K562 (cell line): ENCODE measurements around the gene PSD2. TPM values are rescaled to one million over a fixed set of nuclear protein-coding genes. Genes with fewer than 3 reads are reported as not detected.

Experiments
- CBFA2T2 ChIP-seq: fragments of 450-650 bp; conservative IDR thresholded peaks from 2 replicates; pipeline ENCODE4 v1.6.1; 2017; ENCODE audit warnings: mild to moderate bottlenecking
- CC2D1A ChIP-seq: fragments of 450-650 bp; IDR thresholded peaks from 2 replicates; pipeline ENCODE4 v1.6.1; 2017; ENCODE audit warnings: mild to moderate bottlenecking
- CHAMP1 ChIP-seq: fragments of 450-650 bp; IDR thresholded peaks from 2 replicates; pipeline ENCODE4 v1.6.1; 2016; ENCODE audit warnings: mild to moderate bottlenecking
- FOXA3 ChIP-seq, 2 experiments: fragments of 450-650 bp in 1 of 2; sonication (generic) in 1 of 2; formaldehyde crosslinking; IDR thresholded peaks in 1 of 2; conservative IDR thresholded peaks in 1 of 2; 2 replicates each; pipeline versions ENCODE4 v1.4.0 to v1.8.0; 2020 to 2022; ENCODE audit warnings: mild to moderate bottlenecking in 2 of 2, missing genetic modification reagents in 1 of 2
- FOXO4 ChIP-seq: fragments of 450-650 bp; formaldehyde crosslinking; IDR thresholded peaks from 2 replicates; pipeline ENCODE4 v1.4.0; 2020; ENCODE audit warnings: mild to moderate bottlenecking, moderate library complexity
- GATA2 ChIP-seq: sonication (generic); formaldehyde crosslinking; IDR thresholded peaks from 2 replicates; pipeline ENCODE4 v1.4.0; 2020; ENCODE audit warnings: mild to moderate bottlenecking, missing genetic modification reagents
- HES1 ChIP-seq: fragments of 450-650 bp; IDR thresholded peaks from 2 replicates; pipeline ENCODE4 v1.6.1; 2016; ENCODE audit warnings: low read depth, mild to moderate bottlenecking, moderate library complexity
- MAFK ChIP-seq: IDR thresholded peaks from 2 replicates; pipeline ENCODE4 v1.6.1; 2011; ENCODE audit warnings: low read length, improper control_type of control experiment
- MXI1 ChIP-seq: IDR thresholded peaks from 2 replicates; pipeline ENCODE4 v1.6.1; 2011; ENCODE audit warnings: low read depth, mild to moderate bottlenecking, improper control_type of control experiment, low read length
- NFIX ChIP-seq: fragments of 250-450 bp; sonication (Bioruptor Pico); IDR thresholded peaks from 2 replicates; pipeline ENCODE4 v1.4.0; 2020; ENCODE audit warnings: low read depth, mild to moderate bottlenecking, moderate library complexity
- PRMT5 ChIP-seq: sonication (generic); formaldehyde crosslinking; IDR thresholded peaks from 2 replicates; pipeline ENCODE4 v1.5.0; 2020; ENCODE audit warnings: missing genetic modification reagents
- PRPF4 ChIP-seq: fragments of 200-400 bp; formaldehyde crosslinking; IDR thresholded peaks from one replicate; pipeline ENCODE4 v1.6.1; 2017; ENCODE audit warnings: low read length, low read depth, mild to moderate bottlenecking; ENCODE audit not compliant: insufficient read depth, poor library complexity, severe bottlenecking
- PYGO2 ChIP-seq: fragments of 450-650 bp; IDR thresholded peaks from 2 replicates; pipeline ENCODE4 v1.6.1; 2016; ENCODE audit warnings: mild to moderate bottlenecking, missing genetic modification characterization, moderate library complexity, missing compliant biosample characterization
- SREBF2 ChIP-seq: sonication (generic); formaldehyde crosslinking; IDR thresholded peaks from 2 replicates; pipeline ENCODE4 v1.4.0; 2020; ENCODE audit warnings: mild to moderate bottlenecking, missing genetic modification reagents
- U2AF1 ChIP-seq: fragments of 200-400 bp; formaldehyde crosslinking; optimal IDR thresholded peaks from 2 replicates; pipeline ENCODE3; 2017; ENCODE audit warnings: mild to moderate bottlenecking, low read depth, low read length, moderate library complexity
- ZNF124 ChIP-seq: sonication (generic); formaldehyde crosslinking; IDR thresholded peaks from 2 replicates; pipeline ENCODE4 v1.8.1; 2022; ENCODE audit warnings: missing genetic modification reagents
- ZNF76 ChIP-seq: fragments of 250-450 bp; sonication (Bioruptor Pico); IDR thresholded peaks from 2 replicates; pipeline ENCODE4 v1.4.0; 2020; ENCODE audit warnings: mild to moderate bottlenecking, moderate library complexity, borderline replicate concordance
- polyA plus RNA-seq, 8 experiments: library from polyadenylated mRNA; depleted of rRNA in 4 of 8; stranded (reverse) in 5 of 8; unstranded in 3 of 8; fragments of >200 nt; fragmentation: Nextera tagmentation in 2 of 8; fragmentation: Illumina TruSeq in 1 of 8; extraction: Ambion mirVana in 2 of 8; extraction: Trizol in 1 of 8; gene quantifications; 2 replicates each; pipeline versions ENCODE4 v1.2.1 to v1.2.3, GENCODE V29; 2011 to 2014; ENCODE audit warnings: inconsistent platforms in 1 of 8, missing spikeins in 1 of 8
- total RNA-seq, 7 experiments: library from RNA; depleted of rRNA in 6 of 7; stranded (reverse); fragments of >200 nt in 6 of 7; fragmentation: Illumina TruSeq in 2 of 7; extraction: Trizol in 2 of 7; gene quantifications; 2 replicates each; pipeline versions ENCODE4 v1.2.1 to v1.2.3, GENCODE V29; 2011 to 2021; ENCODE audit warnings: low replicate concordance in 1 of 7
- TF ChIP-seq, protein P1 (sequence below), 2 experiments: IDR thresholded peaks in 1 of 2; conservative IDR thresholded peaks in 1 of 2; 2 replicates each; pipeline ENCODE4 v1.6.1; 2016; ENCODE audit warnings: low read depth in 2 of 2, mild to moderate bottlenecking in 1 of 2, missing compliant biosample characterization in 1 of 2, missing genetic modification characterization in 1 of 2, moderate library complexity in 1 of 2
- TF ChIP-seq, protein P2 (sequence below): fragments of 450-650 bp; IDR thresholded peaks from 2 replicates; pipeline ENCODE4 v1.6.1; 2016; ENCODE audit warnings: antibody characterized with exemption

Gene PSD2
- total and polyA plus RNA-seq, 9 of the 15 experiments (the other 6 are each of a cell fraction or from before 2014, with no cell fraction given): 0.01 to 0.09 (median 0.04) TPM; not detected in 4

GRCh38 chr5:139765409-139766217, 30.0 kb upstream of the PSD2 start (continued):
- TF ChIP-seq NFIX (no peak), SREBF2 (no peak), PYGO2 (tag) (no peak), HES1 (no peak), CBFA2T2 (no peak), FOXA3 (CRISPR knock-in tag; conservative IDR thresholded peaks at IDR 0.05 in 1 of 2, IDR thresholded peaks at IDR 0.05 in 1 of 2) (no peak), PRPF4 (no peak), GATA2 (CRISPR knock-in tag) (no peak), ZNF124 (CRISPR knock-in tag) (no peak), CC2D1A (peak; percentile 94), U2AF1 (no peak), ZNF76 (no peak), PRMT5 (CRISPR knock-in tag) (no peak), CHAMP1 (no peak), FOXO4 (no peak), MAFK (no peak), MXI1 (no peak)
- TF ChIP-seq, protein P1, sequence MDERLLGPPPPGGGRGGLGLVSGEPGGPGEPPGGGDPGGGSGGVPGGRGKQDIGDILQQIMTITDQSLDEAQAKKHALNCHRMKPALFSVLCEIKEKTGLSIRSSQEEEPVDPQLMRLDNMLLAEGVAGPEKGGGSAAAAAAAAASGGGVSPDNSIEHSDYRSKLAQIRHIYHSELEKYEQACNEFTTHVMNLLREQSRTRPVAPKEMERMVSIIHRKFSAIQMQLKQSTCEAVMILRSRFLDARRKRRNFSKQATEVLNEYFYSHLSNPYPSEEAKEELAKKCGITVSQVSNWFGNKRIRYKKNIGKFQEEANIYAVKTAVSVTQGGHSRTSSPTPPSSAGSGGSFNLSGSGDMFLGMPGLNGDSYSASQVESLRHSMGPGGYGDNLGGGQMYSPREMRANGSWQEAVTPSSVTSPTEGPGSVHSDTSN (CRISPR knock-in tag; IDR thresholded peaks at IDR 0.05; ENCODE audit: low read depth): no peak
- TF ChIP-seq, protein P1 (tag; conservative IDR thresholded peaks at IDR 0.05; ENCODE audit: low read depth): no peak
- TF ChIP-seq, protein P2, sequence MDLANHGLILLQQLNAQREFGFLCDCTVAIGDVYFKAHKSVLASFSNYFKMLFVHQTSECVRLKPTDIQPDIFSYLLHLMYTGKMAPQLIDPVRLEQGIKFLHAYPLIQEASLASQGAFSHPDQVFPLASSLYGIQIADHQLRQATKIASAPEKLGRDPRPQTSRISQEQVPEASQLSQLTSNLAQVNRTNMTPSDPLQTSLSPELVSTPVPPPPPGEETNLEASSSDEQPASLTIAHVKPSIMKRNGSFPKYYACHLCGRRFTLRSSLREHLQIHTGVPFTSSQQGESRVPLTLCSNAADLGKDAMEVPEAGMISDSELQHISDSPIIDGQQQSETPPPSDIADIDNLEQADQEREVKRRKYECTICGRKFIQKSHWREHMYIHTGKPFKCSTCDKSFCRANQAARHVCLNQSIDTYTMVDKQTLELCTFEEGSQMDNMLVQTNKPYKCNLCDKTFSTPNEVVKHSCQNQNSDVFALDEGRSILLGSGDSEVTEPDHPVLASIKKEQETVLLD: no peak
